Measurements from ENCODE around the gene CA10.

- no peak for TF ChIP-seq POLR2AphosphoS5 (IDR thresholded peaks at IDR 0.05; ENCODE audit: low read depth)
- TF ChIP-seq, protein P1, sequence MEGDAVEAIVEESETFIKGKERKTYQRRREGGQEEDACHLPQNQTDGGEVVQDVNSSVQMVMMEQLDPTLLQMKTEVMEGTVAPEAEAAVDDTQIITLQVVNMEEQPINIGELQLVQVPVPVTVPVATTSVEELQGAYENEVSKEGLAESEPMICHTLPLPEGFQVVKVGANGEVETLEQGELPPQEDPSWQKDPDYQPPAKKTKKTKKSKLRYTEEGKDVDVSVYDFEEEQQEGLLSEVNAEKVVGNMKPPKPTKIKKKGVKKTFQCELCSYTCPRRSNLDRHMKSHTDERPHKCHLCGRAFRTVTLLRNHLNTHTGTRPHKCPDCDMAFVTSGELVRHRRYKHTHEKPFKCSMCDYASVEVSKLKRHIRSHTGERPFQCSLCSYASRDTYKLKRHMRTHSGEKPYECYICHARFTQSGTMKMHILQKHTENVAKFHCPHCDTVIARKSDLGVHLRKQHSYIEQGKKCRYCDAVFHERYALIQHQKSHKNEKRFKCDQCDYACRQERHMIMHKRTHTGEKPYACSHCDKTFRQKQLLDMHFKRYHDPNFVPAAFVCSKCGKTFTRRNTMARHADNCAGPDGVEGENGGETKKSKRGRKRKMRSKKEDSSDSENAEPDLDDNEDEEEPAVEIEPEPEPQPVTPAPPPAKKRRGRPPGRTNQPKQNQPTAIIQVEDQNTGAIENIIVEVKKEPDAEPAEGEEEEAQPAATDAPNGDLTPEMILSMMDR (conservative IDR thresholded peaks at IDR 0.05; ENCODE audit: low read depth in 2 of 2), result no peak
- TF ChIP-seq NANOG (IDR thresholded peaks at IDR 0.05; ENCODE audit: borderline replicate concordance), result no peak
- TF ChIP-seq STAT1 (IDR thresholded peaks at IDR 0.05; ENCODE audit: unreplicated experiment), result no peak
- TF ChIP-seq, protein P2, sequence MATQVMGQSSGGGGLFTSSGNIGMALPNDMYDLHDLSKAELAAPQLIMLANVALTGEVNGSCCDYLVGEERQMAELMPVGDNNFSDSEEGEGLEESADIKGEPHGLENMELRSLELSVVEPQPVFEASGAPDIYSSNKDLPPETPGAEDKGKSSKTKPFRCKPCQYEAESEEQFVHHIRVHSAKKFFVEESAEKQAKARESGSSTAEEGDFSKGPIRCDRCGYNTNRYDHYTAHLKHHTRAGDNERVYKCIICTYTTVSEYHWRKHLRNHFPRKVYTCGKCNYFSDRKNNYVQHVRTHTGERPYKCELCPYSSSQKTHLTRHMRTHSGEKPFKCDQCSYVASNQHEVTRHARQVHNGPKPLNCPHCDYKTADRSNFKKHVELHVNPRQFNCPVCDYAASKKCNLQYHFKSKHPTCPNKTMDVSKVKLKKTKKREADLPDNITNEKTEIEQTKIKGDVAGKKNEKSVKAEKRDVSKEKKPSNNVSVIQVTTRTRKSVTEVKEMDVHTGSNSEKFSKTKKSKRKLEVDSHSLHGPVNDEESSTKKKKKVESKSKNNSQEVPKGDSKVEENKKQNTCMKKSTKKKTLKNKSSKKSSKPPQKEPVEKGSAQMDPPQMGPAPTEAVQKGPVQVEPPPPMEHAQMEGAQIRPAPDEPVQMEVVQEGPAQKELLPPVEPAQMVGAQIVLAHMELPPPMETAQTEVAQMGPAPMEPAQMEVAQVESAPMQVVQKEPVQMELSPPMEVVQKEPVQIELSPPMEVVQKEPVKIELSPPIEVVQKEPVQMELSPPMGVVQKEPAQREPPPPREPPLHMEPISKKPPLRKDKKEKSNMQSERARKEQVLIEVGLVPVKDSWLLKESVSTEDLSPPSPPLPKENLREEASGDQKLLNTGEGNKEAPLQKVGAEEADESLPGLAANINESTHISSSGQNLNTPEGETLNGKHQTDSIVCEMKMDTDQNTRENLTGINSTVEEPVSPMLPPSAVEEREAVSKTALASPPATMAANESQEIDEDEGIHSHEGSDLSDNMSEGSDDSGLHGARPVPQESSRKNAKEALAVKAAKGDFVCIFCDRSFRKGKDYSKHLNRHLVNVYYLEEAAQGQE (IDR thresholded peaks at IDR 0.05; ENCODE audit: unreplicated experiment), result no peak
- TF ChIP-seq EZH2 (IDR thresholded peaks at IDR 0.05; ENCODE audit: low read depth, unreplicated experiment), result no peak
- TF ChIP-seq JUNB (IDR thresholded peaks at IDR 0.05; ENCODE audit: unreplicated experiment), result no peak
- no peak for TF ChIP-seq EZH2phosphoT487 (IDR thresholded peaks at IDR 0.05; ENCODE audit: unreplicated experiment)
- no peak for TF ChIP-seq ZNF331 (CRISPR knock-in tag; IDR thresholded peaks at IDR 0.05; ENCODE audit: low read depth)
- TF ChIP-seq ZNF114 (CRISPR knock-in tag; IDR thresholded peaks at IDR 0.05), result no peak
Measured at GRCh38 chr17:51817117-51817516, 341.4 kb downstream of the CA10 start.

Measured in GM23338 (cell line).